GM23338 (cell line): ENCODE results near the gene PCP4.

ENCODE experiments used
- CREB1 ChIP-seq: fragments of 250-450 bp; sonication (Bioruptor Pico); IDR thresholded peaks from 2 replicates; pipeline ENCODE4 v1.5.0; 2020; ENCODE audit warnings: low read depth, mild to moderate bottlenecking, moderate library complexity
- CTCF ChIP-seq, 2 experiments: fragments of 200-600 bp in 1 of 2; sonication (generic) in 1 of 2; conservative IDR thresholded peaks; 2 replicates each; pipeline versions ENCODE4 v1.5.1 to v1.6.1; 2016 to 2017; ENCODE audit warnings: antibody characterized with exemption in 2 of 2, low read depth in 2 of 2, mild to moderate bottlenecking in 2 of 2, moderate library complexity in 1 of 2
- EZH2 ChIP-seq: fragments of 200-600 bp; sonication (generic); IDR thresholded peaks from one replicate; pipeline ENCODE4 v1.8.0; 2017; ENCODE audit warnings: antibody characterized with exemption, mild to moderate bottlenecking, low read depth; ENCODE audit not compliant: unreplicated experiment
- EZH2phosphoT487 ChIP-seq: fragments of 200-600 bp; sonication (generic); IDR thresholded peaks from one replicate; pipeline ENCODE4 v1.8.1; 2018; ENCODE audit warnings: antibody characterized with exemption; ENCODE audit not compliant: unreplicated experiment
- JUNB ChIP-seq: IDR thresholded peaks from one replicate; pipeline ENCODE4 v1.6.1; 2016; ENCODE audit warnings: antibody characterized with exemption; ENCODE audit not compliant: unreplicated experiment
- POLR2AphosphoS5 ChIP-seq: IDR thresholded peaks from 2 replicates; pipeline ENCODE4 v1.6.1; 2016; ENCODE audit warnings: antibody characterized with exemption, low read depth
- ZNF114 ChIP-seq: fragments of 250-450 bp; sonication (Bioruptor Pico); IDR thresholded peaks from 2 replicates; pipeline ENCODE4 v1.5.0; 2020; ENCODE audit warnings: mild to moderate bottlenecking, moderate library complexity

- TF ChIP-seq CREB1 (CRISPR knock-in tag): no peak
- no peak for TF ChIP-seq EZH2
- TF ChIP-seq CTCF (conservative IDR thresholded peaks at IDR 0.05; ENCODE audit: low read depth in 2 of 2): no peak
- no peak for TF ChIP-seq POLR2AphosphoS5
- TF ChIP-seq JUNB: no peak
- TF ChIP-seq ZNF114 (CRISPR knock-in tag): no peak
- TF ChIP-seq EZH2phosphoT487: no peak
Observed at GRCh38 chr21:39860600-39860999, 6.6 kb upstream of the PCP4 start.
